Embryonic facial prominence (tissue), 1 donor: Measurements from ENCODE around the gene ZFAND2B.
"Not testable (repeated sequence)": the region's sequence is repeated elsewhere in the genome, so short reads cannot be mapped to it uniquely, and the experiment has no call there.

Source experiments
- DNase-seq: peaks from one replicate; pipeline ENCODE4 v3.0.0-alpha.2; 2016; ENCODE audit errors: extremely low spot score

The ZFAND2B gene

DNA sequence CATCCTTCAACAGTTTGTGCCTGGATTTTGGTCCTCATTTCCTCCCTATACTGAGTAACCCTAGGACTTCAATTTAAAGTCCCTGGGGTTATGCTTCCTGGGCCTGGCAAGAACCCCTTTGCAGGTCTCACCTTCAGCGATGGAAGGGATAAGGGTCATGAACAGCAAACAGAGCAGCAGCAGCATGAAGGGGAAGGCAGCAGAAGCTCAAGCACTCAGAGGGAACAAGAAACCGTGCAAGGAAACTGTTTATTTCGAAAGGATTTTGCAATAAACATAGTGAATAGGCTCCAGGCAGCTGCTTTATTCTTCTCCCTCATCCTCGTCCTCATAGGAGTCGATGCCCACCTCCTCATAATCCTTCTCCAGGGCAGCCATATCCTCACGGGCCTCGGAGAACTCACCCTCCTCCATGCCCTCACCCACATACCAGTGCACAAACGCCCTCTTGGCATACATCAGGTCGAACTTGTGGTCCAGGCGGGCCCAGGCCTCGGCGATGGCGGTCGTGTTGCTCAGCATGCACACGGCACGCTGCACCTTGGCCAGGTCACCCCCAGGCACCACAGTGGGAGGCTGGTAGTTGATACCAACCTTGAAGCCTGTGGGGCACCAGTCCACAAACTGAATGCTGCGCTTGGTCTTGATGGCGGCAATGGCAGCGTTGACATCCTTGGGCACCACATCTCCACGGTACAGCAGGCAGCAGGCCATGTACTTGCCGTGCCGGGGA lies 43.6 kb downstream of the ZFAND2B start:
- DNase-seq: no peak

DNA sequence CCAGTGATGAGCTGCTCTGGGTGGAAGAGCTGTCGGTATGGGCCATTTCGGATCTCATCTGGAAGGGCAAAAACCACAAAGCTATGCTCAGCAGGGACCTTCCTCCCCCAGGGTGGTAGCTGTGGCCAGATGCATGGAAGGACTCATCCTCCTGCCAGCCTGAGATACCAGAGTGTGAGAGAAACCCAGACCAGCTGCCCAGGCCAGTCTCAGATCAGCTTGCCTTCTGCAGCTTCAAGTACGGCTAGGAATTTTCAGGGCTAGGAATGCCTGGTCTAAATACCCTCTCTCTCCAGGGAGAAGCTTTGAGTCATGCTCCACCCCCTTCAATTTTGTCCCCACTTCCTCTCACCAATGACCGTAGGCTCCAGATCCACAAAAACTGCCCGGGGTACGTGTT lies 45.1 kb downstream of the ZFAND2B start:
- no peak for DNase-seq

DNA sequence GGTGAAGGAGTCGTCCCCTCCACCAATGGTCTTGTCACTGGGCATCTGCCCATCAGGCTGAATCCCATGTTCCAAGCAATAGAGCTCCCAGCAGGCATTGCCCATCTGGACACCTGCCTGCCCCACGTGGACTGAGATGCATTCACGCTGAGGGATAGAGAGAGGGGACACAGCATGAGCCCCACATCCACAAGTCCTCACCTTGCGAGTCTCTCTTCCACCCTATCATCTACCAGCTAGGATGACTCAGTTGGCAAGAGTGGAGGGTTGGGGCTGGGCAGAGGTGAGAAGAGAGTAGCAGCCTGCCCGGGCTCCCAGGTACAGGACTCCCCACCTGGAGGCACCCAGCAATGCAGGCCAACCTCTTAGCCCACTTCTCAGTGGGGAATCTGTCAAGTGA lies 45.5 kb downstream of the ZFAND2B start:
- no peak for DNase-seq

DNA sequence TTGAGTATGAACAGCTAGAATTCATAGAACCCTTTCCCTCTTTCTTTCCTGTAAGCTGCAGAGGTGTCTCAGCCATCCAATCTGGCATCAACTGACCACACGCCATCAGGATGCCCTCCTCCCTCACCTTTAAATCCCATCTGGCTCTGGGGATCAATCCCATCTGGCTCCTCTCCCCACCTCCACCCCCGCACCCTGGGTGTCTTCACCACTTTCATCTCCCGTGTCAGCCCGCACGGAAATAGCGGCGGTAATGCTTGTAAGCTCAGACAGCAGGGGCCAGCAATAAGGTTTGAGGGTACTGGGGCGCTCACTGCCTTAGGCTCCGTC lies 46.0 kb downstream of the ZFAND2B start:
- no peak for DNase-seq

DNA sequence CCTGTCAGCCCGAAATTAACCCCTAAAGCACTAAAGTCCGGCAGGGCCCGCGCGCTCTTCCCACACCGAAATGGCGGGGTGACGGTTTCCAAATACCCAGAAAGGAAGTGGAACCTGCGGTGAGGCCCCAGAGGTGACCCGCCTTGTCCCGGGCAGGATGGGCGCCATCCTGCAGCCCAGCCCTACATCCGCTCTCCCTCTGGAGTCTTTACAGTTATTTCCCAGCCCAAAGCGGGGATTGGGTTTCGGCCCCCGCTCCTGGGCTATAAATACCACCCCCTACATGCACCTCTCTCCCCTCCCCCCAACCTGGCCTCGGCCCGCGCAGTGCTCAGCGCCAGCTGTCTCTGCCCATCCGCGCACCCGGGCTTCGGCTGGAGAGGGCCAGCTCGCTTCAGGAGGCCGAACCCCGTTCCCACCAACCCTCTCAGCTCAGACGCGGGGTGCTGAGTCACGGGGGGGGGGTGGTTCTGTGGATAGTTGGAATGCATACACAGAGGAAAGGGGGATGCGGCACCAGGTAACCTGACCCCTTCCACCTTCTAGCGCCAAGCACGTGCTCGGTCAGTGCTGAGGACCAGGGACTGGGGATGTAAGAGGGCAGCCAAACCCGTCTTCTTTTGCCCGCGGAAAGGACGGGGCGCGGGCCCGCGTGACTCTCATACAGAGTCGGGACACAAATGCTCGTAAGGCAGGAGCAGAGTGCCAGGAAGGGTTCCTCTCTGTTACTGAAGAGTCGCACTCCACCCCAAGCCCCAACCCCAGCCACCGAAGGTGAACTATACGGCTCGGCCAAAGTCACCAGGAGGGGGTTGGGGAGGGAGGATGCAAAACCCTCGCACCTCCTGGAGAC lies 46.5 kb downstream of the ZFAND2B start, which contains the start of gene TUBA4B:
Gene TUBA4B, plus strand, starts transcription at position 344 of the 853 bp plus-strand sequence. Its CDS starts 165 bp downstream, at position 509.
- no peak for DNase-seq

DNA sequence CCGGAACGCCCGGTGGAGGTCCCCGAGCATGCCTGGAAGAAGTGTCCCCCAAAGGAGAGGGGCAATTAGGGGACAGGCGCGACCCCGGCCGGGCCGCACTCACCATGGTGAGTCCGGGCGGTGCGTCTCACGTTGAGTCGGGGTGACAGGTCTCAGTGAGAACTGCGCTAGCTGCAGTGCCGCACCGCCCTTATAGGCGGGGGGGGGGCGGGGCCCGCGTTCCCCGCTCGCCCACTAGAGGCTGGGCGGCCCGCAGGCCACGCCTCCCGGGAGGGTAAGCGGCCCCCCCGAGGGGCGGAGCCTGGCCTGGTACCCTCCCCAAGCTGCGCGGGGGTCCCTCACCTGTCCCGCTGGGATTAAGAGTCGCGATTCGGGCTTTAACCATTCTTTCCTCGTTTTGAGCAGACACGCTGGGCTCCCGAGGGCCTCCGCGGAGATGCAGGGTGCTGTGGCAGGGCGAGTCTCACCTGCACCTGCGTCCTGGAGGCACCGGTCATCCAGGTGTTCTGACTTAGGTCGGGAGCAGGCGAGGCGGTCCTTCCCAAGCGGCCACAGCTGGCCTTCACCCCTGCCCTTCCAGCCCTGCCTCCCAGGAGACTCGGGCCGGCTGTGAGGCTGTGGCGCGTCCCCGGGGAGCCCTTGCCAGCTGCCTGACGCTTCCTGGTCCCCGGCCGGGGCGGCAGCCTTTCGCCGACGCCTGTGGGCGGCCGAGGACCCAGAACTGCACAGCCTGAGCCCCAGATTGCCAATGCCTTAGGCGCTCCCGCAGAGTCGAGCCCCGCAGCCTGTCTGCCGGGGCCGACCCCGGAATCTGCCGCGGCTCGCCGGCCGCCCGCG lies 47.4 kb downstream of the ZFAND2B start, which contains the start of gene TUBA4A:
Gene TUBA4A, minus strand, starts transcription at position 166 of the 837 bp plus-strand sequence. Its CDS starts 60 bp downstream, at position 106.
- no peak for DNase-seq

DNA sequence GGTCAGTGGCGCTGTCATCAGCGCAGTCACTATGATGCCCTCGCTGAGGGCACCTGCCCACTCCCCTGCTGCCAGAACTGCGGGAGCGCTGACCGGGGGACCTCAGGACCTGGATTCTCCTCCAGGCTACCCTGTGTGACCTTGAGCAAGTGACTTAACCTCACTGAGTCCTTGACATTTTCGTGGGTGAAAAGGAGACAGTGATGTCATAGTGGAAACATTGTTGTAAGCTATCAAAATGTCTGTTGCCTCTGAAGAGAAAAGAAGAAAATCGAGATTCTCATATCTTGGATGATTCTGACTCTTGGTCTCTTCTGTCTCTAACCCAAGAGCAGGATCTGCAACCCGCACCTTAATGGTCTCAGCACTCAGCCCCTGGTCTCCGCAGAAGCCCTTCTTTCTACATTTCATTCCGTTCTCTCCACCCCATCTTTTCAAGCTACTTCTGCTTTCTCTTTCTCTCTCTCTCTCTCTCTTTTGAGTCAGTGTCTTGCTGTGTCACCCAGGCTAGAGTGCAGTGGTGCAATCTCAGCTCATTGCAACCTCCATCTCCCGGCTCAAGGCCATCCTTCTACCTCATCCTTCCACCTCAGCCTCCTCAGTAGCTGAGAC lies 48.1 kb downstream of the ZFAND2B start:
- no peak for DNase-seq

DNA sequence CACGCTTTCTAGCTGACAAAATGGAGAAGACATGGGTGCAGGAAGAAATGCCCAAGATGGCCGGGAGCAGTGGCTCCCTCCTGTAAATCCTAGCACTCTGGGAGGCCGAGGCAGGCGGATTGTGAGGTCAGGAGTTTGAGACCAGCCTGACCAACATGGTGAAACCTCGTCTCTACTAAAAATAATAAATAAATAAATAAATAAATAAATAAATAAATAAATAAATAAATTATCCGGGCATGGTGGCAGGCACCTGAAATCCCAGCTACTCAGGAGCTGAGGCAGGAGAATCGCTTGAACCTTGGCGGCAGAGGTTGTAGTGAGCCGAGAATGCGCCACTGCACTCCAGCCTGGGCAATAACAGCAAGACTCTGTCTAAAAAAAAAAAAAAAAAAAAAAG lies 52.4 kb downstream of the ZFAND2B start:
- not testable (repeated sequence) for DNase-seq
